MCF 10A (cell line): Measurements from ENCODE around the gene HOXA2. TPM values are rescaled to one million over a fixed set of nuclear protein-coding genes. Genes with fewer than 3 reads are reported as not detected.

Experiments
- BruUV-seq: library from RNA; stranded (reverse); fragments of 400-500 nt; replicated peaks from 2 replicates; lab custom pipeline; 2021; lab: Mats Ljungman, UMichigan
- CTCF ChIA-PET: fragments of 300-600 bp; sonication (Branson Sonifier 250); formaldehyde crosslinking; extraction: SDS; loops from one replicate; lab custom pipeline; 2021; ENCODE audit warnings: antibody characterized with exemption, inconsistent platforms; lab: Yijun Ruan, JAX
- POLR2A ChIA-PET: fragments of 300-600, 350-650 bp; sonication (Branson Sonifier 250); formaldehyde crosslinking; extraction: SDS; loops from one replicate; lab custom pipeline; 2020; ENCODE audit warnings: antibody characterized with exemption, inconsistent platforms; lab: Yijun Ruan, JAX
- DNase-seq: peaks from one replicate; pipeline ENCODE4 v3.0.0-alpha.2; 2018; ENCODE audit not compliant: unreplicated experiment
- H3K27ac Mint-ChIP-seq: one replicate; pipeline ENCODE4 v1.8.0; 2022; ENCODE audit warnings: mild to moderate bottlenecking, low read depth, mixed read lengths; ENCODE audit not compliant: unreplicated experiment
- H3K27me3 Mint-ChIP-seq: one replicate; pipeline ENCODE4 v1.8.0; 2022; ENCODE audit warnings: mixed read lengths; ENCODE audit not compliant: insufficient read depth, unreplicated experiment
- H3K36me3 Mint-ChIP-seq: one replicate; pipeline ENCODE4 v1.8.0; 2022; ENCODE audit warnings: mild to moderate bottlenecking, moderate library complexity, mixed read lengths; ENCODE audit not compliant: insufficient read depth, unreplicated experiment
- H3K4me1 Mint-ChIP-seq: one replicate; pipeline ENCODE4 v1.8.0; 2022; ENCODE audit warnings: mixed read lengths; ENCODE audit not compliant: insufficient read depth, unreplicated experiment
- H3K4me3 Mint-ChIP-seq: one replicate; pipeline ENCODE4 v1.8.0; 2022; ENCODE audit warnings: mild to moderate bottlenecking, moderate library complexity, mixed read lengths; ENCODE audit not compliant: unreplicated experiment
- H3K9me3 Mint-ChIP-seq: one replicate; pipeline ENCODE4 v1.8.0; 2022; ENCODE audit warnings: mixed read lengths; ENCODE audit not compliant: unreplicated experiment
- CTCF ChIP-seq: fragments of 200-600 bp; IDR thresholded peaks from one replicate; pipeline ENCODE4 v1.8.0; 2022; ENCODE audit warnings: antibody characterized with exemption, mild to moderate bottlenecking; ENCODE audit not compliant: unreplicated experiment
- intact Hi-C: fragments of 100-400 bp; cut with micrococcal nuclease; formaldehyde crosslinking; loops from 2 replicates; pipeline ENCODE4 v1.14.1; 2022
- total RNA-seq: library from RNA; stranded (reverse); gene quantifications from 2 replicates; pipeline ENCODE4 v1.2.3, GENCODE V29; 2022

The HOXA2 gene
- total RNA-seq, 1 experiment from 2014 or later = 1.4 TPM

GRCh38 chr7:27068259-27068658, 34.2 kb downstream of the HOXA2 start:
- BruUV-seq = no TSS peak

GRCh38 chr7:27066148-27066547, 36.3 kb downstream of the HOXA2 start:
- POLR2A ChIA-PET = interaction anchor here (0.6 to 1.4 kb wide), 6 partner anchors 13 to 680 kb away, joined by 3 to 9 read pairs (median 3); partner anchors contain the start of gene HOXA4
- H3K36me3 Mint-ChIP-seq = no peaks in the 10 kb centered on the region
- no peak overlapping the region for H3K27ac Mint-ChIP-seq
- no peaks in the 10 kb centered on the region for H3K9me3 Mint-ChIP-seq
- no peak overlapping the region for H3K4me3 Mint-ChIP-seq
- CTCF ChIA-PET = interaction anchor here (0.7 to 1.1 kb wide), 2 partner anchors 16 to 20 kb away, joined by 3 read pairs; no protein-coding TSS in a partner anchor
- H3K4me1 Mint-ChIP-seq = peaks cover 4% of the 10 kb centered on the region
- intact Hi-C loops = no loop called here
- no peak for TF ChIP-seq CTCF
- no peaks in the 10 kb centered on the region for H3K27me3 Mint-ChIP-seq
- no TSS peak for BruUV-seq
- DNase-seq = no peak

More at GRCh38 chr7:27068259-27068658, 34.2 kb downstream of the HOXA2 start:
- TF ChIP-seq CTCF = no peak
- DNase-seq = no peak
- Mint-ChIP-seq H3K9me3 (no peaks in the 10 kb centered on the region), H3K27ac (no peak overlapping the region), H3K27me3 (no peaks in the 10 kb centered on the region), H3K4me1 (peaks cover 10% of the 10 kb centered on the region), H3K4me3 (no peak overlapping the region), H3K36me3 (no peaks in the 10 kb centered on the region)
- ChIA-PET POLR2A (no interaction called here), CTCF (interaction anchor here (0.7 kb wide), 1 partner anchor 1369 kb away, joined by 3 read pairs; no protein-coding TSS in a partner anchor)
- intact Hi-C loops = no loop called here

GRCh38 chr7:27065709-27066108, 36.8 kb downstream of the HOXA2 start:
- H3K9me3 Mint-ChIP-seq = no peaks in the 10 kb centered on the region

GRCh38 chr7:27064661-27065060, 37.8 kb downstream of the HOXA2 start:
- H3K4me1 Mint-ChIP-seq = peaks cover 4% of the 10 kb centered on the region
- TF ChIP-seq CTCF = no peak
- no peaks in the 10 kb centered on the region for H3K27me3 Mint-ChIP-seq
- no peak overlapping the region for H3K27ac Mint-ChIP-seq
- H3K9me3 Mint-ChIP-seq = no peaks in the 10 kb centered on the region
- H3K4me3 Mint-ChIP-seq = no peak overlapping the region
- CTCF ChIA-PET = interaction anchor here (0.6 kb wide), 1 partner anchor 670 kb away, joined by 3 read pairs; no protein-coding TSS in a partner anchor
- H3K36me3 Mint-ChIP-seq = no peaks in the 10 kb centered on the region
- BruUV-seq = no TSS peak
- intact Hi-C loops = no loop called here
- DNase-seq = no peak
- POLR2A ChIA-PET = interaction anchor here (0.6 to 1.0 kb wide), 3 partner anchors 21 to 45 kb away, joined by 3 read pairs; no protein-coding TSS in a partner anchor

More at GRCh38 chr7:27065709-27066108, 36.8 kb downstream of the HOXA2 start:
- no TSS peak for BruUV-seq
- Mint-ChIP-seq H3K4me1 (peaks cover 4% of the 10 kb centered on the region), H3K4me3 (no peak overlapping the region), H3K27me3 (no peaks in the 10 kb centered on the region), H3K27ac (no peak overlapping the region), H3K36me3 (no peaks in the 10 kb centered on the region)
- CTCF ChIA-PET = interaction anchor here (0.6 to 1.1 kb wide), 2 partner anchors 15 to 855 kb away, joined by 3 read pairs; no protein-coding TSS in a partner anchor
- intact Hi-C loops = no loop called here
- TF ChIP-seq CTCF = no peak
- POLR2A ChIA-PET = interaction anchor here (0.6 to 1.4 kb wide), 5 partner anchors 13 to 680 kb away, joined by 3 to 9 read pairs (median 3); partner anchors contain the start of gene HOXA4
- DNase-seq = no peak
